Measurements from ENCODE around the gene ASB9.

The ASB9 gene

GRCh38 chrX:15206306-15206705 lies 63.6 kb downstream of the ASB9 start:
- H3K4me1 ChIP-seq (ENCODE audit: control insufficient read depth, insufficient read depth, low read length), result no peaks in the 10 kb centered on the region; the same call in 1 of the 2 replicates
- TF ChIP-seq ZNF488 (tag by site-specific recombination; IDR thresholded peaks at IDR 0.05) (no peak), ZNF335 (tag by site-specific recombination; conservative IDR thresholded peaks at IDR 0.05) (no peak), ZNF518A (tag by site-specific recombination; conservative IDR thresholded peaks at IDR 0.05; ENCODE audit: low read depth) (no peak), ZNF426 (tag by site-specific recombination; IDR thresholded peaks at IDR 0.05) (no peak), ZNF324 (tag by site-specific recombination; IDR thresholded peaks at IDR 0.05) (no peak), PATZ1 (tag by site-specific recombination; IDR thresholded peaks at IDR 0.05) (no peak), HIC1 (tag by site-specific recombination; IDR thresholded peaks at IDR 0.05) (no peak), ZNF311 (tag by site-specific recombination; IDR thresholded peaks at IDR 0.05; ENCODE audit: borderline replicate concordance) (no peak), ZNF555 (tag by site-specific recombination; conservative IDR thresholded peaks at IDR 0.05) (no peak), KLF1 (tag by site-specific recombination; IDR thresholded peaks at IDR 0.05) (no peak), SCRT2 (tag by site-specific recombination; IDR thresholded peaks at IDR 0.05) (no peak), ZBTB26 (tag by site-specific recombination; optimal IDR thresholded peaks at IDR 0.05) (no peak), BCL11B (tag by site-specific recombination; IDR thresholded peaks at IDR 0.05; ENCODE audit: low read depth) (no peak), ZNF174 (tag by site-specific recombination; IDR thresholded peaks at IDR 0.05) (no peak)
- H3K9me3 ChIP-seq (ENCODE audit: control insufficient read depth, insufficient read depth, low read depth, low read length), result no peaks in the 10 kb centered on the region
- H3K27ac ChIP-seq (ENCODE audit: extremely low read depth, low read depth, low read length), result no peak overlapping the region
- H3K36me3 ChIP-seq (ENCODE audit: control insufficient read depth in 2 of 2, insufficient read depth in 1 of 2, low read length in 2 of 2), result no peaks in the 10 kb centered on the region
- H3K4me3 ChIP-seq (ENCODE audit: low read depth, low read length), result no peak overlapping the region
- ChIA-PET CTCF (interaction anchor here (1.2 kb wide), 1 partner anchor 27 kb away, joined by 4 read pairs; no protein-coding TSS in a partner anchor), POLR2A (no interaction called here)
